Spleen (tissue), 7 donors: ENCODE measurements around the gene FOLR1.

Experiments used
- POLR2A ChIP-seq, 3 donors: fragments of 450-650 bp; IDR thresholded peaks; one replicate each; pipeline ENCODE4 v1.5.1; 2017; ENCODE audit warnings: antibody characterized with exemption in 3 of 3, mild to moderate bottlenecking in 1 of 3
- TF ChIP-seq, protein P1 (sequence below), 11 experiments: fragments of 200-600 bp in 7 of 11; fragments of 450-650 bp in 4 of 11; sonication (generic) in 4 of 11; IDR thresholded peaks in 8 of 11; conservative IDR thresholded peaks in 3 of 11; 1 replicate in 7 of 11; 2 replicates in 4 of 11; pipeline versions ENCODE4 v1.4.0 to v1.8.0; 2016 to 2021; ENCODE audit warnings: antibody characterized with exemption in 11 of 11, inconsistent platforms in 4 of 11, mild to moderate bottlenecking in 1 of 11
- donor health status: DM: no; HTN: no; CAD: no; lungs with moderate emphysema.
- donor health status: DM: no; HTN: no; CAD: no.
- donor health status: DM: no; HTN: no; CAD: no.

GRCh38 chr11:72242141-72242540 is 50.2 kb downstream of the FOLR1 start:
- TF ChIP-seq, protein P1, sequence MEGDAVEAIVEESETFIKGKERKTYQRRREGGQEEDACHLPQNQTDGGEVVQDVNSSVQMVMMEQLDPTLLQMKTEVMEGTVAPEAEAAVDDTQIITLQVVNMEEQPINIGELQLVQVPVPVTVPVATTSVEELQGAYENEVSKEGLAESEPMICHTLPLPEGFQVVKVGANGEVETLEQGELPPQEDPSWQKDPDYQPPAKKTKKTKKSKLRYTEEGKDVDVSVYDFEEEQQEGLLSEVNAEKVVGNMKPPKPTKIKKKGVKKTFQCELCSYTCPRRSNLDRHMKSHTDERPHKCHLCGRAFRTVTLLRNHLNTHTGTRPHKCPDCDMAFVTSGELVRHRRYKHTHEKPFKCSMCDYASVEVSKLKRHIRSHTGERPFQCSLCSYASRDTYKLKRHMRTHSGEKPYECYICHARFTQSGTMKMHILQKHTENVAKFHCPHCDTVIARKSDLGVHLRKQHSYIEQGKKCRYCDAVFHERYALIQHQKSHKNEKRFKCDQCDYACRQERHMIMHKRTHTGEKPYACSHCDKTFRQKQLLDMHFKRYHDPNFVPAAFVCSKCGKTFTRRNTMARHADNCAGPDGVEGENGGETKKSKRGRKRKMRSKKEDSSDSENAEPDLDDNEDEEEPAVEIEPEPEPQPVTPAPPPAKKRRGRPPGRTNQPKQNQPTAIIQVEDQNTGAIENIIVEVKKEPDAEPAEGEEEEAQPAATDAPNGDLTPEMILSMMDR (IDR thresholded peaks at IDR 0.05 in 8 of 11, conservative IDR thresholded peaks at IDR 0.05 in 3 of 11): no peak
- no peak for TF ChIP-seq POLR2A (IDR thresholded peaks at IDR 0.05)
